NCI-H146 (cell line): Measurements from ENCODE around the gene ZRANB3.

Source experiments
- DNase-seq: peaks from one replicate; lab custom pipeline; 2025; lab: John Stamatoyannopoulos, UW

ZRANB3 gene

GRCh38 chr2:135327146-135327545, 203.9 kb downstream of the ZRANB3 start:
- DNase-seq, result no peak

DNA sequence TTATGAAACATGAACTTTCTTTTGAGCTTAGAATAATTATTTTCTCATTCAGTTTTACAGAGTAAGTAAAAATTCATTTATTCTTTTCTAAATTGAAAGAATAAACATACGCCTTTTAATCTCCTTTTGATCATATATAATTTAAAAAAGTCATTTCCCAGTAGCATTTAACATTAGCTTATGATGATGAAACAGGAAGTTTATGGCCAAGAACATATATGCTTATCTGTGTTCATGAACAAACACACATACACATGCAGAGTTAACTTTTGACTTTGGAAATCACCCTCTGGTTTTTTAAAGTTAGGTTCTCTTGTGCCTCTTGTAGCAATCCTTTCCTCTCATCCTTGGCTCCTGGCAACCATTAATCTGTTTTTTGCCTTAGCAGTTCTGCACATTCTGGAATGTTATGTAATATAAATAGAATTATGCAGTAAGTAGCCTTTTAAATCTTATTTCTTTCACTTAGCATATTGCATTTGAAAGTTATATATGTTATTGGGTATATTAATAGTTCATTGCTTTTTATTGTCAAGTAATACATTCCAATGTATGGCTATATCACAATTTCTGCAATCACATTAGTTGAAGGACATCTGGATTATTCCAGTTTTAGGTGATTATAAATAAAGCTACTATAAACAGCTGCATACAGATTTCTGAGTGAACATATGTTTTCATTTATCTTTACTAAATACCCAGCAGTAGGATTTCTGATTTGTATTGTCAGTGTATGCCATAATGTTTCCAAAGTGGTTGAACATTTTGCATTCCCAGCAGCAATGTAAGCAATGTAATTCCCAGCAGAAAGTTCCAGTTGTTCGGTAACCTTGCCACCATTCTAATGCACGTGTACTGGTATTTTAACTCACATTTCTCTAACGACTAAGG, 210.3 kb downstream of the ZRANB3 start:
- no peak for DNase-seq

- no peak for DNase-seq
Measured at GRCh38 chr2:135318808-135319207, 212.2 kb downstream of the ZRANB3 start.

GRCh38 chr2:135317375-135317774, 213.6 kb downstream of the ZRANB3 start:
- DNase-seq, result peak; percentile 49

DNA sequence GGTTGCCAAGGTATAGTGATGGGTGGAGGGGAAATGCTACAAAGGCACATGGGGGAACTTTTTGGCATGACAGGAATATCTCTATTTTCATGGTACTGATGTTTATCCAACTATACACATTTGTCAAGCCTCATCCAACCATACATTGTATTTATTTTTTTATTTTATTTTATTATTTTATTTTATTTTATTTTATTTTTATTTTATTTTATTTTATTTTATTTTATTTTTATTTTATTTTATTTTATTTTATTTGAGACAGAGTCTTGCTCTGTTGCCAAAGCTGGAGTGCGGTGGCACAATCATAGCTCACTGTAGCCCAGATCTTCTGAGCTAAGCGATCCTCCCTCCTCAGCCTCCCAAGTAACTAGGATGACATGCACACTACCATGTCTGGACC, 219.1 kb downstream of the ZRANB3 start:
- no peak for DNase-seq

GRCh38 chr2:135311268-135311667, 219.8 kb downstream of the ZRANB3 start:
- no peak for DNase-seq

GRCh38 chr2:135304694-135305093, 226.3 kb downstream of the ZRANB3 start:
- no peak for DNase-seq

DNA sequence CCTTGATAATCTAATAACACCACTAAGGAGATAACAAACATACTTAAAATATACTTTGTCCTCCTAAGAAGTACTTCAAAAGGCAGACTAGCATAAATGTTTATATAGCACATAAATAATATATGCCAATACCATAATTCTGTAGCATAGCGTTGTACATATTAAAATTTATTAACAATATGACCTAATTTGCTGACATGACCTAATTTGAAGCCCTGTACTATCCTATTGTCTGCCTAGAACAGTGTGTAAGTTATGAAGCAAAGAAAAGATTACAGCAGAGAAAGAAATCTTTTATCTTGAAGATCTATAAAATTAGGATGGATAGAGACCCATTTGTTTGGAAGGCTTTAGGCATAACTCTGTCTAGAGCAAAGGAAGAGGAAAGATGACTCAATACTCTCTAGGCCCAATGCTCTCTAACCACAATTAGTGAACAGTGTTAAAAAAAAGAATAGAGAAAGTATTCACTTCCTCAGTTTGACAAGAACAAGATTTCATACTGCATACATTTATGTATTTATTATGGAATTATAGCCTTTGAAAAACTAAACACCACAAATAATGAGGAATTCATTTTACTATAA, 231.3 kb downstream of the ZRANB3 start:
- DNase-seq, result no peak

DNA sequence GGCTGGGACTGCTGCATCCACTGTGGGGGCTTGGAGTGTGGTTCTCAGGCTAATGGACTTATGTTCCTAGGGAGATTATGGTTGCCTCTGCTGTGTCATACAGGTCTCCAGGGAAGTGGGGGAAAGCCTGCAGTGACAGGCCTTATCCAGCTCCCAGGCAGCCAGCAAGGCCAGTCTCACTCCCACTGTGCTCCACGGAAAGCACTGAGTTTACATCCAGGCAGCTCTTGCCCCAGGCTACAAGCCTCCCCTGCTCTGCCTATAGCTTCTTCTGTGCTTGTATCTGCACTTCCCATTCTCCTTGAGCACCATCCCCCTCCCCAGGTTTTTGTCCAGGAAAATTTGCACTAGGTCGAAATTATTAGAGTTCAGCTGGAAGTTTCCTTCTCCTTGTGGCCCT, 231.9 kb downstream of the ZRANB3 start:
- no peak for DNase-seq

DNA sequence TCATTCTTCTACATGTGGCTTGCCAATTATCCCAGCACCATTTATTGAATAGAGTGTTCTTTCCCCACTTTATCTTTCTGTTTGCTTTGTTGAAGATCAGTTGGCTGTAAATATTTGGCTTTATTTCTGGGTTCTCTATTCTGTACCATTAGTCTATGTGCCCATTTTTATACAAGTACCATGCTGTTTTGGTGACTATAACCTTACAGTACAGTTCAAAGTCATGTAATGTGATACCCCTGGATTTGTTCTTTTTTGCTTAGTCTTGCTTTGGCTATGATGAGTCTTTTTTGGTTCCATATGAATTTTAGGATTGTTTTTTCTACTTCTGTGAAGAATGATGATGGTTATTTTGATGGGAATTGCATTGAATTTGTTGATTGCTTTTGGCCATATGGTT, 243.9 kb downstream of the ZRANB3 start:
- peak; percentile 5 for DNase-seq

- DNase-seq, result no peak
Measured at GRCh38 chr2:135285391-135285790, 245.6 kb downstream of the ZRANB3 start.

DNA sequence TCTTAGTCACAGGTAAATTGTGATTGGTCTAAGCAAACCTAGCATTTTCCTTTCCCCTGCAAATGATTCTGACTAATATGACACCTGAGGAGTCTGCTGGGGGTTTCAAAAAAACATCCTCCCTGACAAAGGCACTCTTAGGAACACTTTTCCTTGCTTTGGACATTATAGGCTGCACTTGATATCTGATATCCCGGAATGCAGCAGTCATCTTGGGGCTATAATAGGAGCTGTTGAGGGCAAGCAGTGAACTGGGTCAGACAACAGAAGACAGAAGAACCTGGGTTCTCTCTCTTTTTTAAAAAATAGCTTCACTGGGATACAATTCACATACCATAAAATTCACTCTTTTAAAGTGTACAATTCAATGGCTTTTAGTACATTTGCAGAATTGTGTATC, 249.6 kb downstream of the ZRANB3 start:
- DNase-seq, result no peak

- no peak for DNase-seq
Measured at GRCh38 chr2:135279209-135279608, 251.8 kb downstream of the ZRANB3 start.

- DNase-seq, result no peak
Measured at GRCh38 chr2:135276525-135276924, 254.5 kb downstream of the ZRANB3 start.

DNA sequence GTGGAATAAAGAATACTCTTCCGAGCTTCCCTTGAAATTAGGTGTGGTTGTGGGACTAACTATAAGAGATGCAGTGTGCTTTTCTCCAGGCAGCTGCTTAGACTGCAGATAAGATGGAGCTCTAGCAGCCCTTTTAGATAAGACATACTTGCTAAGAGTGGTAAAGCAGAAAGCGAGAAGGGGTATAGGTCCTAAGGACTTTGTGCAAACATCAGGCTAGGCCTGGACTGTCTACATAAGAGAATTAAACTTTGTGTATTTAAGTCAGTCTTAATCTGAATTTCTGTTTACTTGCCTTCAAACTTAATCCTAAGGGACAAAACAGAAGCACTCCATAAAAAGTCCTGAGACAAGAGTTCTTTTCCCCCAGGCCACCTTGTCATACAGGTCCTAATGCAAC, 260.0 kb downstream of the ZRANB3 start:
- no peak for DNase-seq

DNA sequence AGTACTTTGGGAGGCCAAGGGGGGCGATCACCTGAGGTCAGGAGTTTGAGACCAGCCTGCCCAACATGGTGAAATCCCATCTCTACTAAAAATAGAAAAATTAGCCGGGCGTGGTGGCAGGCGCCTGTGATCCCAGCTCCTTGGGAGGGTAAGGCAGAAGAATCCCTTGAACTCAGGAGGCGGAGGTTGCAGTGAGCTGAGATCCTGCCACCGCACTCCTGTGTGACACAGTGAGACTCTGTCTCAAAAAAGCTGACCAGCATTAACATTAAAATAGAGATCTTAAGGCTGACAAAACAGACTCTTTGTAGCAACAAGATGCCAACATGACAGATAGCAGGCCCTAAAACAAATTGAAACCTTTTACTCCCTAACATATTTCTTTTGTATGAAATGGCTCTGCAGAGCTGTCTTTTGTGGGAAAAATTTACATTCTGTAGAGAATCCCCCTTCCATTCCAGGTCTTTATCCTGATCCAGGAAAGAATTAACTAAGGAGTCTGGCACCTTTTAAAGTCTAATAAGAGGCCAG, 265.0 kb downstream of the ZRANB3 start:
- no peak for DNase-seq

GRCh38 chr2:135259123-135259522, 271.9 kb downstream of the ZRANB3 start:
- no peak for DNase-seq

DNA sequence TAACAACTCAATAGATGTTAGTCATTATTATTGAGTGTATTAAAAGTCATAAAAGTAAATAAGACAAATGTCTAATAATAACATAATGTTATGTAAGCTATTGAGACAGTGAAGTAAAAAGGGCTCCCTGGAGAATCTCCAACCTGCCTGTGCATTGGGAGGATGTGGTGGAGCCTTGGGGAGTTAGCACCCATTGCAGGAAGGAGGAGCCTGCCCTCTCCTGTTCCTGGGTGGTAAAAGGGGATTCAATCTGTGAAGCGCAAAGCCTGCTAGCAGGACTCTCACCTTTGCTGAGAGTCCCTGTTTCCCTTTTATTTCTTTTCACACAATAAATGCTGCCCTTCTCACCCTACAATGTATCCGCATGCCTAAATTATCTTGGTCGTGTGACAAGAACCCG, 272.8 kb downstream of the ZRANB3 start:
- peak; percentile 17 for DNase-seq

DNA sequence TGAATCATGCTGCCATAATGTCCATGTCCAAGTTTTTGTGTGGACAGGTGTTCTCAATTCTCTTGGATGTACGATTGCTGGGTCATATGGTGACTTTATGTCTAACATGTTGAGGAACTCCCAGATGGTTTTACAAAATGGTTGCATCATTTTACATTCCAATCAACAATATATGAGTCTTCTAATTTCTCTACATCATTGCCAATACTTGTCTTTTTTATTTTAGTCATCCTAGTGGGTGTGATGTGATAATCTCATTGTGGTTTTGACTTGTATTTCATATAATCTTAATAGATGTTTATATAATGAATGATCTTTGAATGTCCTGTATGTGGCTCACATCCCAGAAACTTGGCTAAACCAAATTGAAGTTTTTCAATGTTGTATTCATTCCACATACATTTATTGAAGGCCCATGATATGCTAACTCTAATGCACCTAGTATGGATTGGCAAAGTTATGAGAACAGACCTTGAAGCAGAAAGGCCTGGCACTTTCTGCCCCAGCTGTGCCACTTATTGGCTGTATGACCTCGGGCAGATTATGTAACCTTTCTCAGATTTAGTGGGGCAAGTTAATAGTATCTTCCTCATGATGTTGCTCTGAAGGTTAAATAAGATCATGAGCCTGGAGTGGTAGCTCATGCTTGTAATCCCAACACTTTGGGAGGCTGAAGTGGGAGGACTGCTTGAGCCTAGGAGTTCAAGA, 273.5 kb downstream of the ZRANB3 start:
- no peak for DNase-seq

DNA sequence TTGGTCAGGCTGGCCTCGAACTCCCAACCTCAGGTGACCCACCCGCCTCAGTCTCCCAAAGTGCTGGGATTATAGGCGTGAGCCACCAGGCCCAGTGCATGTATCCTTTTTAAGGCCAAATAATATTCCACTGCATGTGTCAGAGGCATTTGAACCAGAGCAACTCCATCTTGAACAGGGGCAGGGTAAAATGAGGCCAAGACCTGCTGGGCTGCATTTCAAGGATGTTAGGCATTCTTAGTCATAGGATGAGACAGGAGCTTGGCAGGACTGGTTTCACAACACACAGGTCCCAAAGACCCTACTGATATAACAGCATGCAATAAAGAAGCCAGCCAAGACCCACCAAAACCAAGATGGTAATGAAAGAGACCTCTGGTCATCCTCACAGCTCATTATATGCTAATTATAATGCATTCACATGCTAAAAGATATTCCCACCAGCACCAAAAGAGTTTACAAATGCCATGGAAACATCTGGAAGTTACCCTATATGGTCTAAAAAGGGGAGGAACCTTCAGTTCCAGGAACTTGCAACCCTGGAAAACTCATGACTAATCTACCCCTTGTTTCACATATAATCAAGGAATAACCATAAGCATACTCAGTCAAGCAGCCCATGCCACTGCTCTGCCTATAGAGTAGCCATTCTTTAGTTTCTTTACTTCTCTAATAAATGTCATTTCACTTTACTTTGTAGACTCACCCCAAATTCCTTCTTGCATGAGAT, 274.3 kb downstream of the ZRANB3 start:
- DNase-seq, result no peak

DNA sequence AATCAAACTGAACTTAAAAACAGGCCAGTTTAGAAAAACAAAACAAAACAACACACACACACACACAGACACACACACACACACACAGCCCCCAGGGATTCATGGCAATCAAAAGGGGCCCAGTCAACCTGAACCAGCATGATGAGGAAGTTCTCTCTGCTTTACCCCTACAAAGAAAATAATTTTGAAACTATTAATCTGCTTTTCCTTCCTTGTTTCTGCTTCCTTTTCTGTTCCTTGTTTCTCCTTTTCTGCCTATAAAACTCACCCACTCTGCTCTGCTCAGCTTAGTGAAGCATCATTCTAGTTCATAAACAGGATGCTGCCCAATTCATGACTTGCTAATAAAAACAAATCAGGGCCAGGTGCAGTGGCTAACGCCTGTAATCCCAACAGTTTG, 275.8 kb downstream of the ZRANB3 start:
- no peak for DNase-seq

DNA sequence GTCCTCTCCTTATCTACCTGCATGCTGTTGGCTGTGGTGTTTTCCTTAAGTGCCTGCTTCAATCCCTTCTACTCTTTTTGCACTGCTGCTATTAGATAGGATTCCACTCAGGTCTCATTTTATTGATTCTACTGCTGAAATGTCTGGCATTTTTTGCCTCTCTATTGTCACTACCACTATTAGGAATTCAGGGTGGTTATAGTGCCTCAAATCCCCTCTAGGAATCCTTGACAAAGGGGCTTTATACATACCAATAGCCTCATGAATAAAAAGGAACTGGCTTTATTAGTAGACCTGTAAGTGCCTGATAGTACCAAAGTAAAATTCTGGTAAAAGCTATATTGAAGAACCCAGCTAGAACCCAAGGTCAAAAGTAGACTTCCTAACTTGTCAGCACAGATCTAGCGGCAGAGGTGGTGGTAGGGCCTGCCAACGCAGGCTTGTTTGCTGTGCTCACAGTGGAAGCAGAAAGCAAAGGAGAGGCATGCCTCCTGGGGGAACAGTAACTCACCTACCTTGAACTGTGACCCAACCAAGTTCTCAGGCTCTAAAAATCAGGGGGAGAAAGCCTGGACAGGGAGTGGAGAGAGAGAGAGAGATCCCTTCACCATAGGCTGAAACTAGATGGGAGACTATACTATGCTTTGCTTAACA, 278.1 kb downstream of the ZRANB3 start:
- DNase-seq, result no peak
